K562 (cell line): Measurements from ENCODE around the gene MAML3.

Experiments
- BCLAF1 ChIP-seq, 2 experiments: fragments of 450-650 bp in 1 of 2; IDR thresholded peaks; 2 replicates each; pipeline ENCODE4 v1.6.1; 2011 to 2017; ENCODE audit warnings: low read depth in 2 of 2, antibody characterized with exemption in 1 of 2, borderline replicate concordance in 1 of 2, low read length in 1 of 2, mild to moderate bottlenecking in 1 of 2, mixed read lengths in 1 of 2; ENCODE audit not compliant: control insufficient read depth in 1 of 2
- CTCF ChIP-seq, 3 experiments: IDR thresholded peaks in 2 of 3; conservative IDR thresholded peaks in 1 of 3; 2 replicates each; pipeline ENCODE4 v1.5.1; 2011 to 2012; ENCODE audit warnings: low read length in 3 of 3, mild to moderate bottlenecking in 3 of 3, control low read depth in 2 of 3, improper control_type of control experiment in 1 of 3, inconsistent platforms in 1 of 3, low read depth in 1 of 3, mixed read lengths in 1 of 3, moderate library complexity in 1 of 3; ENCODE audit not compliant: insufficient read depth in 2 of 3
- HDAC6 ChIP-seq: IDR thresholded peaks from 2 replicates; pipeline ENCODE4 v1.6.1; 2012; ENCODE audit warnings: low read depth, mild to moderate bottlenecking, control low read depth, inconsistent platforms, low read length, moderate library complexity
- HINFP ChIP-seq: fragments of 450-650 bp; conservative IDR thresholded peaks from 2 replicates; pipeline ENCODE4 v1.6.1; 2016; ENCODE audit warnings: missing genetic modification characterization, low read depth, mild to moderate bottlenecking, control low read depth, missing compliant biosample characterization
- HMGXB4 ChIP-seq: sonication (generic); formaldehyde crosslinking; IDR thresholded peaks from 2 replicates; pipeline ENCODE4 v1.8.1; 2023; ENCODE audit warnings: mild to moderate bottlenecking, missing genetic modification reagents
- SP1 ChIP-seq: sonication (generic); formaldehyde crosslinking; IDR thresholded peaks from 2 replicates; pipeline ENCODE4 v1.8.1; 2022; ENCODE audit warnings: mild to moderate bottlenecking, missing genetic modification reagents
- ZNF280B ChIP-seq: fragments of 250-450 bp; sonication (Bioruptor Pico); IDR thresholded peaks from 2 replicates; pipeline ENCODE4 v1.5.1; 2021; ENCODE audit warnings: mild to moderate bottlenecking

GRCh38 chr4:140097572-140097971 lies 56.4 kb downstream of the MAML3 start:
- TF ChIP-seq SP1 (CRISPR knock-in tag) (no peak), HMGXB4 (CRISPR knock-in tag) (no peak), BCLAF1 (IDR thresholded peaks at IDR 0.05; ENCODE audit: borderline replicate concordance in 1 of 2, control insufficient read depth in 1 of 2, low read depth in 2 of 2, low read length in 1 of 2) (no peak), ZNF280B (CRISPR knock-in tag) (no peak), HDAC6 (no peak), CTCF (IDR thresholded peaks at IDR 0.05 in 2 of 3, conservative IDR thresholded peaks at IDR 0.05 in 1 of 3; ENCODE audit: insufficient read depth in 2 of 3, low read depth in 1 of 3, low read length in 3 of 3) (no peak), HINFP (tag) (no peak)
